Hepatocyte (in vitro differentiated cells): Measurements from ENCODE around the gene GPR180.

ENCODE experiments used
- EZH2 ChIP-seq: fragments of 200-600 bp; sonication (generic); IDR thresholded peaks from 2 replicates; pipeline ENCODE4 v1.6.1; 2016; ENCODE audit warnings: antibody characterized with exemption, mild to moderate bottlenecking, borderline replicate concordance
- TF ChIP-seq, protein P1 (sequence below): fragments of 200-600 bp; sonication (generic); IDR thresholded peaks from 2 replicates; pipeline ENCODE4 v1.5.1; 2016; ENCODE audit warnings: antibody characterized with exemption, mild to moderate bottlenecking; ENCODE audit not compliant: poor library complexity

DNA sequence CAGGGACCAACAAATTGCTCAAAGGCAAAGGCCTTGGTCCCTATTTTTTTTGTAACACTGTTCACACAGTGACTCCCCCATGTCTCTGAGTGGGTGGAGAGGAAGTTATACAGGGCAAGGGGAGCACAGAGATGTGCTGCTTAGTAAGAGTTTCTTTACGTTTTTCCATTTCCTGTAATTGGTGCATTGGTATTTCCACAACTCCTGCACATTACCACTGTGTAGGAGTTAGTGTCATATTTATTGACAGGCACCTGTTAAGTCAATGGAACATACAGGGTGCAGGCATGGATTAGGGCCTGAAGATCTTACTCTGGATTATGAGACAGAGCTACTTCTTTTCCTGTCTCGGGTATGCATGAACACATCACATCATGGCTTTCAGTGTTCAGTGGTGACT is 65.5 kb downstream of the GPR180 start:
- TF ChIP-seq, protein P1, sequence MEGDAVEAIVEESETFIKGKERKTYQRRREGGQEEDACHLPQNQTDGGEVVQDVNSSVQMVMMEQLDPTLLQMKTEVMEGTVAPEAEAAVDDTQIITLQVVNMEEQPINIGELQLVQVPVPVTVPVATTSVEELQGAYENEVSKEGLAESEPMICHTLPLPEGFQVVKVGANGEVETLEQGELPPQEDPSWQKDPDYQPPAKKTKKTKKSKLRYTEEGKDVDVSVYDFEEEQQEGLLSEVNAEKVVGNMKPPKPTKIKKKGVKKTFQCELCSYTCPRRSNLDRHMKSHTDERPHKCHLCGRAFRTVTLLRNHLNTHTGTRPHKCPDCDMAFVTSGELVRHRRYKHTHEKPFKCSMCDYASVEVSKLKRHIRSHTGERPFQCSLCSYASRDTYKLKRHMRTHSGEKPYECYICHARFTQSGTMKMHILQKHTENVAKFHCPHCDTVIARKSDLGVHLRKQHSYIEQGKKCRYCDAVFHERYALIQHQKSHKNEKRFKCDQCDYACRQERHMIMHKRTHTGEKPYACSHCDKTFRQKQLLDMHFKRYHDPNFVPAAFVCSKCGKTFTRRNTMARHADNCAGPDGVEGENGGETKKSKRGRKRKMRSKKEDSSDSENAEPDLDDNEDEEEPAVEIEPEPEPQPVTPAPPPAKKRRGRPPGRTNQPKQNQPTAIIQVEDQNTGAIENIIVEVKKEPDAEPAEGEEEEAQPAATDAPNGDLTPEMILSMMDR, result no peak
- TF ChIP-seq EZH2, result no peak
